IMR-90 (cell line): Measurements from ENCODE around the gene SLC52A3. TPM values are rescaled to one million over a fixed set of nuclear protein-coding genes. Genes with fewer than 3 reads are reported as not detected.

Experiments
- ATAC-seq: fragments of 200-7000 bp; cut with Tn5 transposase; 2 replicates; pipeline ENCODE4 v1.9.1; 2020; ENCODE audit warnings: low read depth, mild to moderate bottlenecking, moderate library complexity
- BruUV-seq: library from RNA; stranded (reverse); fragments of 400-500 nt; replicated peaks from 2 replicates; lab custom pipeline; 2021; lab: Mats Ljungman, UMichigan
- CTCF ChIA-PET: fragments of 300-600 bp; formaldehyde crosslinking; extraction: SDS; loops from one replicate; lab custom pipeline; 2021; ENCODE audit warnings: antibody characterized with exemption; lab: Yijun Ruan, JAX
- POLR2A ChIA-PET: fragments of 300-600 bp; sonication (Branson Sonifier 250); formaldehyde crosslinking; loops from one replicate; lab custom pipeline; 2022; ENCODE audit warnings: antibody characterized with exemption; ENCODE audit not compliant: unreplicated experiment; lab: Charles Lee
- DNase-seq: peaks from one replicate; pipeline ENCODE4 v3.0.0; 2013
- H2AFZ ChIP-seq: replicated peaks from 2 replicates; pipeline ENCODE3; 2013; ENCODE audit warnings: low read length, mild to moderate bottlenecking; ENCODE audit not compliant: poor library complexity
- H2AK5ac ChIP-seq: 2 replicates; pipeline ENCODE4 v1.6.1; 2013; ENCODE audit warnings: low read depth, low read length, inconsistent platforms
- H2AK9ac ChIP-seq: replicated peaks from 2 replicates; pipeline ENCODE3; 2013; ENCODE audit warnings: mild to moderate bottlenecking, low read depth, low read length, moderate library complexity; ENCODE audit not compliant: poor library complexity
- H2BK120ac ChIP-seq: 2 replicates; pipeline ENCODE4 v1.6.1; 2013; ENCODE audit warnings: low read depth, low read length, inconsistent platforms
- H2BK15ac ChIP-seq: 3 replicates; pipeline ENCODE4 v1.6.1; 2013; ENCODE audit warnings: low read depth, low read length, inconsistent platforms
- H2BK20ac ChIP-seq: 2 replicates; pipeline ENCODE4 v1.6.1; 2013; ENCODE audit warnings: low read depth, mild to moderate bottlenecking, inconsistent platforms, low read length, moderate library complexity
- H2BK5ac ChIP-seq: 2 replicates; pipeline ENCODE4 v1.6.1; 2013; ENCODE audit warnings: mild to moderate bottlenecking, low read depth, low read length, inconsistent platforms; ENCODE audit not compliant: poor library complexity, severe bottlenecking
- H3K14ac ChIP-seq: replicated peaks from 2 replicates; pipeline ENCODE4 v1.6.1; 2013; ENCODE audit warnings: low read depth, low read length, inconsistent platforms
- H3K18ac ChIP-seq: 2 replicates; pipeline ENCODE4 v1.6.1; 2013; ENCODE audit warnings: low read depth, low read length, control low read depth
- H3K23ac ChIP-seq: 2 replicates; pipeline ENCODE4 v1.6.1; 2013; ENCODE audit warnings: low read depth, low read length, inconsistent platforms
- H3K27ac ChIP-seq: 2 replicates; pipeline ENCODE4 v1.5.1; 2013; ENCODE audit warnings: mild to moderate bottlenecking, control low read depth, low read length; ENCODE audit not compliant: insufficient read depth
- H3K27me3 ChIP-seq: 2 replicates; pipeline ENCODE4 v1.6.1; 2013; ENCODE audit warnings: low read length; ENCODE audit not compliant: control insufficient read depth, insufficient read depth
- H3K36me3 ChIP-seq: 2 replicates; pipeline ENCODE4 v1.6.1; 2013; ENCODE audit warnings: low read length, mixed read lengths; ENCODE audit not compliant: control insufficient read depth, insufficient read depth
- H3K4ac ChIP-seq: 2 replicates; pipeline ENCODE4 v1.6.1; 2013; ENCODE audit warnings: low read depth, low read length, inconsistent platforms
- H3K4me1 ChIP-seq: 2 replicates; pipeline ENCODE4 v1.6.1; 2013; ENCODE audit warnings: low read length, mixed read lengths; ENCODE audit not compliant: control insufficient read depth, insufficient read depth
- H3K4me2 ChIP-seq: 2 replicates; pipeline ENCODE4 v1.6.1; 2013; ENCODE audit warnings: low read depth, mild to moderate bottlenecking, control low read depth, low read length, moderate library complexity
- H3K4me3 ChIP-seq: 2 replicates; pipeline ENCODE4 v1.5.1; 2013; ENCODE audit warnings: low read depth, mild to moderate bottlenecking, control low read depth, low read length, moderate library complexity; ENCODE audit not compliant: insufficient read depth
- H3K56ac ChIP-seq: 2 replicates; pipeline ENCODE4 v1.6.1; 2013; ENCODE audit warnings: low read length, inconsistent platforms; ENCODE audit not compliant: insufficient read depth; ENCODE audit errors: extremely low read depth
- H3K79me1 ChIP-seq, 2 experiments: 2 replicates each; pipeline ENCODE4 v1.6.1; 2013; ENCODE audit warnings: low read length in 2 of 2, inconsistent platforms in 1 of 2, low read depth in 1 of 2
- H3K9ac ChIP-seq: 2 replicates; pipeline ENCODE4 v1.6.1; 2013; ENCODE audit warnings: low read depth, low read length, control low read depth
- H3K9me1 ChIP-seq: 2 replicates; pipeline ENCODE4 v1.6.1; 2013; ENCODE audit warnings: low read length, inconsistent platforms; ENCODE audit not compliant: insufficient read depth
- H3K9me3 ChIP-seq: 2 replicates; pipeline ENCODE4 v1.6.1; 2013; ENCODE audit warnings: low read length; ENCODE audit not compliant: control insufficient read depth, insufficient read depth
- H4K20me1 ChIP-seq: 2 replicates; pipeline ENCODE4 v1.6.1; 2013; ENCODE audit warnings: low read length, inconsistent platforms; ENCODE audit not compliant: insufficient read depth
- H4K5ac ChIP-seq: 2 replicates; pipeline ENCODE4 v1.6.1; 2013; ENCODE audit warnings: mild to moderate bottlenecking, low read depth, low read length, control low read depth
- H4K8ac ChIP-seq, 2 experiments: 2 replicates each; pipeline ENCODE4 v1.6.1; 2013; ENCODE audit warnings: low read depth in 2 of 2, low read length in 2 of 2, control low read depth in 1 of 2, inconsistent platforms in 1 of 2
- H4K91ac ChIP-seq: 2 replicates; pipeline ENCODE4 v1.6.1; 2013; ENCODE audit warnings: low read depth, low read length, inconsistent platforms; ENCODE audit not compliant: insufficient read depth
- CHD1 ChIP-seq: IDR thresholded peaks from 2 replicates; pipeline ENCODE4 v1.6.1; 2012; ENCODE audit warnings: low read depth, low read length, improper control_type of control experiment
- MAZ ChIP-seq: IDR thresholded peaks from 2 replicates; pipeline ENCODE4 v1.6.1; 2012; ENCODE audit warnings: low read depth, mild to moderate bottlenecking, low read length, improper control_type of control experiment, moderate library complexity, borderline replicate concordance
- MXI1 ChIP-seq: IDR thresholded peaks from 2 replicates; pipeline ENCODE4 v1.6.1; 2012; ENCODE audit warnings: low read depth, mild to moderate bottlenecking, low read length, moderate library complexity, borderline replicate concordance
- RAD21 ChIP-seq: IDR thresholded peaks from 2 replicates; pipeline ENCODE4 v1.6.1; 2012; ENCODE audit warnings: low read length, improper control_type of control experiment
- SMC3 ChIP-seq: fragments of 150-350 bp; IDR thresholded peaks from 2 replicates; pipeline ENCODE4 v1.6.1; 2016; ENCODE audit warnings: low read depth, mild to moderate bottlenecking, antibody characterized with exemption, low read length, moderate library complexity
- WGBS, 2 experiments: methylation state at CpG; one replicate each; pipeline versions ENCODE4 v1.1.5 to v1.1.7; 2013; ENCODE audit warnings: missing lambda C conversion rate in 2 of 2; ENCODE audit not compliant: insufficient read length in 1 of 2; ENCODE audit errors: extremely low coverage in 2 of 2; 5-methylcytosine and 5-hydroxymethylcytosine counted together
- dilution Hi-C: fragments of 300-500 bp; cut with HindIII; formaldehyde crosslinking; loops from one replicate; pipeline ENCODE4 v1.14.3; 2018; ENCODE audit warnings: low sequenced_read_pairs; ENCODE audit not compliant: unreplicated experiment
- in situ Hi-C: fragments of 300-500 bp; cut with MboI; formaldehyde crosslinking; loops from 3 replicates; pipeline ENCODE4 v1.14.3; 2019; ENCODE audit warnings: low sequenced_read_pairs, inconsistent platforms, mixed read lengths
- intact Hi-C: fragments of 100-400 bp; cut with micrococcal nuclease; formaldehyde crosslinking; loops from 2 replicates; pipeline ENCODE4 v1.10.0; 2022
- polyA plus RNA-seq, 3 experiments: library from polyadenylated mRNA; depleted of rRNA; stranded (reverse); fragments of >200 nt; gene quantifications; 2 replicates each; pipeline ENCODE4 v1.2.3, GENCODE V29; 2012; ENCODE audit warnings: low replicate concordance in 1 of 3
- total RNA-seq: library from RNA; depleted of rRNA; stranded (reverse); fragments of >200 nt; gene quantifications from 2 replicates; pipeline ENCODE4 v1.2.3, GENCODE V29; 2012
- TF ChIP-seq, protein P1 (sequence below): conservative IDR thresholded peaks from 2 replicates; pipeline ENCODE4 v1.5.1; 2012; ENCODE audit warnings: mild to moderate bottlenecking, low read depth, low read length, improper control_type of control experiment

The SLC52A3 gene
- total and polyA plus RNA-seq, 2 of the 4 experiments (the other 2 are of a cell fraction): not detected

DNA sequence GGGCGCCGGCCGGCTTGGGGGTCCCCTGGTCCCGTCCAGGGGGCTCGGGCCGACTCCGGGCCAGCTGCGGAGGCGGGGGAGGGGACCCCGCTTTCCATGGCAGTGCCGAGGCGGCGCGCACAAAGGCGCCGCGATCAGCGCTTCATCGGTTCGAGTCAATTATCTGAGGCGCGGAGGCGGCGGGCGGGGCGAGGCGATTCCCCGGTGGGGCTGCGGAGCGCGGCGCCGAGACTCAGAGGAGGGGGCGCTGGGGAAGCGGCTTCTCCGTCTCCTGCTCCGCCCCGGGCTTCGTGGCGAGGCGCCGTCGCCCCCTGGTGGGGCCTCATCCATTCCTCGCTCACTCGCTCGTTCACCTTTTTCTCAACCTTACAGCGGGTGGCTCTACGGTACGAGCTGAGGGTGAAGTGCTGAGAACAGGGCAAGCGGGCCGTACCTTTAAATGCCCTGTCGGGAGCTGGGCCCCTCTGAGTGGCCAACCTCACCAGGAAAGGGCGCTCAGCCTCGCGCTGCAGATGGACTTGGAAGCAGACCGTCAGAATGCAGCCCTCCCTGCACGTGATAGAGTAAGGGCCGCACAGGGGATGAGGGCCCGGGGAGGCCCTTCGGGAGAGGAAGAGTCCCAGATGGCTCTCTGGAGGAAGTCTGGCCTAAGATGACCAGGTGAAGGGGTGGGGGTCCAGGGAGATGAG lies 39.9 kb downstream of the SLC52A3 start:
- Histone ChIP-seq H3K23ac (no peak overlapping the region), H2BK15ac (no peak overlapping the region), H4K8ac (no peak overlapping the region), H2BK120ac (no peak overlapping the region), H2AK5ac (no peak overlapping the region), H3K4ac (no peak overlapping the region), H2BK20ac (no peak overlapping the region), H3K14ac (no peak overlapping the region), H3K9ac (no peak overlapping the region), H2BK5ac (no peak overlapping the region), H3K56ac (no peak overlapping the region), H4K5ac (no peak overlapping the region), H3K4me3 (peak overlapping the region; percentile 15; the same call in 1 of the 2 replicates), H3K18ac (no peak overlapping the region), H2AK9ac (no peak overlapping the region), H4K91ac (no peak overlapping the region), H2AFZ (peak overlapping the region; percentile 83), H3K36me3 (no peaks in the 10 kb centered on the region), H3K27ac (no peak overlapping the region), H4K20me1 (no peaks in the 10 kb centered on the region; the same call in 1 of the 2 replicates), H3K27me3 (peaks cover 44% of the 10 kb centered on the region), H3K9me3 (no peaks in the 10 kb centered on the region), H3K4me1 (no peaks in the 10 kb centered on the region), H3K79me1 (no peaks in the 10 kb centered on the region), H3K4me2 (peak overlapping the region; percentile 24; the same call in 1 of the 2 replicates), H3K9me1 (no peaks in the 10 kb centered on the region)
- intact Hi-C loops (loop anchor here (1.0 to 5.0 kb wide), 2 partner anchors 76 to 167 kb away; partner anchors contain the start of gene SRXN1), dilution Hi-C loops (no loop called here), in situ Hi-C loops (no loop called here)
- BruUV-seq: no TSS peak
- TF ChIP-seq, protein P1, sequence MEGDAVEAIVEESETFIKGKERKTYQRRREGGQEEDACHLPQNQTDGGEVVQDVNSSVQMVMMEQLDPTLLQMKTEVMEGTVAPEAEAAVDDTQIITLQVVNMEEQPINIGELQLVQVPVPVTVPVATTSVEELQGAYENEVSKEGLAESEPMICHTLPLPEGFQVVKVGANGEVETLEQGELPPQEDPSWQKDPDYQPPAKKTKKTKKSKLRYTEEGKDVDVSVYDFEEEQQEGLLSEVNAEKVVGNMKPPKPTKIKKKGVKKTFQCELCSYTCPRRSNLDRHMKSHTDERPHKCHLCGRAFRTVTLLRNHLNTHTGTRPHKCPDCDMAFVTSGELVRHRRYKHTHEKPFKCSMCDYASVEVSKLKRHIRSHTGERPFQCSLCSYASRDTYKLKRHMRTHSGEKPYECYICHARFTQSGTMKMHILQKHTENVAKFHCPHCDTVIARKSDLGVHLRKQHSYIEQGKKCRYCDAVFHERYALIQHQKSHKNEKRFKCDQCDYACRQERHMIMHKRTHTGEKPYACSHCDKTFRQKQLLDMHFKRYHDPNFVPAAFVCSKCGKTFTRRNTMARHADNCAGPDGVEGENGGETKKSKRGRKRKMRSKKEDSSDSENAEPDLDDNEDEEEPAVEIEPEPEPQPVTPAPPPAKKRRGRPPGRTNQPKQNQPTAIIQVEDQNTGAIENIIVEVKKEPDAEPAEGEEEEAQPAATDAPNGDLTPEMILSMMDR: peak; percentile 63
- no peak for TF ChIP-seq MXI1
- TF ChIP-seq MAZ: peak; percentile 24; the same call in 1 of the 2 replicates
- peak; percentile 55 for TF ChIP-seq SMC3
- TF ChIP-seq CHD1: no peak
- TF ChIP-seq RAD21: peak; percentile 65
- ATAC-seq (peak; percentile 91), DNase-seq (peak; percentile 18)
- whole genome bisulfite sequencing, 2 experiments: 13% methylated on average over 6 of the region's 60 CpGs; no CpG with 5 or more reads in 1 of the 2 experiments
- ChIA-PET CTCF (interaction anchor here (0.6 to 1.4 kb wide), 2 partner anchors 9 to 10 kb away, joined by 3 to 6 read pairs; no protein-coding TSS in a partner anchor), POLR2A (no interaction called here)
